Hepatocyte (in vitro differentiated cells): Measurements from ENCODE around the gene C8A. TPM values are rescaled to one million over a fixed set of nuclear protein-coding genes. Genes with fewer than 3 reads are reported as not detected.

Experiments
- DNase-seq: peaks from one replicate; pipeline ENCODE4 v3.0.0-alpha.2; 2016; ENCODE audit warnings: low spot score
- H2AFZ ChIP-seq: fragments of 200-600 bp; sonication (generic); 2 replicates; pipeline ENCODE4 v1.6.0; 2016; ENCODE audit warnings: antibody characterized with exemption, mild to moderate bottlenecking
- H3K27ac ChIP-seq: fragments of 200-600 bp; sonication (generic); 2 replicates; pipeline ENCODE4 v1.5.1; 2016; ENCODE audit warnings: mild to moderate bottlenecking
- H3K27me3 ChIP-seq: fragments of 200-600 bp; sonication (generic); 2 replicates; pipeline ENCODE4 v1.6.1; 2016
- H3K36me3 ChIP-seq: fragments of 200-600 bp; sonication (generic); replicated peaks from 2 replicates; pipeline ENCODE4 v1.5.1; 2016; ENCODE audit warnings: low read depth; ENCODE audit not compliant: insufficient read depth
- H3K4me1 ChIP-seq: fragments of 200-600 bp; sonication (generic); 2 replicates; pipeline ENCODE4 v1.5.1; 2016; ENCODE audit warnings: mild to moderate bottlenecking, moderate library complexity; ENCODE audit not compliant: insufficient read depth
- H3K4me2 ChIP-seq: fragments of 200-600 bp; sonication (generic); 2 replicates; pipeline ENCODE4 v1.6.0; 2016
- H3K4me3 ChIP-seq: fragments of 200-600 bp; sonication (generic); 2 replicates; pipeline ENCODE4 v1.5.1; 2016; ENCODE audit warnings: mild to moderate bottlenecking
- H3K79me2 ChIP-seq: fragments of 200-600 bp; sonication (generic); 2 replicates; pipeline ENCODE4 v1.6.0; 2017; ENCODE audit warnings: mild to moderate bottlenecking
- H3K9me2 ChIP-seq: fragments of 200-600 bp; sonication (generic); replicated peaks from 2 replicates; pipeline ENCODE4 v1.6.0; 2017; ENCODE audit warnings: mild to moderate bottlenecking; ENCODE audit not compliant: insufficient read depth
- H3K9me3 ChIP-seq: fragments of 200-600 bp; sonication (generic); 2 replicates; pipeline ENCODE4 v1.5.1; 2016; ENCODE audit warnings: low read depth, mild to moderate bottlenecking
- H4K20me1 ChIP-seq: fragments of 200-600 bp; sonication (generic); 2 replicates; pipeline ENCODE4 v1.6.0; 2016; ENCODE audit warnings: mild to moderate bottlenecking; ENCODE audit not compliant: insufficient read depth, poor library complexity, severe bottlenecking
- EZH2 ChIP-seq: fragments of 200-600 bp; sonication (generic); IDR thresholded peaks from 2 replicates; pipeline ENCODE4 v1.6.1; 2016; ENCODE audit warnings: antibody characterized with exemption, mild to moderate bottlenecking, borderline replicate concordance
- EZH2phosphoT487 ChIP-seq: fragments of 200-600 bp; sonication (generic); IDR thresholded peaks from one replicate; pipeline ENCODE4 v1.6.1; 2018; ENCODE audit warnings: antibody characterized with exemption, mild to moderate bottlenecking, low read depth, moderate library complexity; ENCODE audit not compliant: unreplicated experiment, severe bottlenecking
- WGBS: methylation state at CpG from one replicate; pipeline ENCODE4 v1.1.6; 2016; ENCODE audit warnings: low lambda C conversion rate; ENCODE audit errors: missing lambda C conversion rate; 5-methylcytosine and 5-hydroxymethylcytosine counted together
- polyA plus RNA-seq: library from polyadenylated mRNA; unstranded; fragments of >200 nt; fragmentation: Nextera tagmentation; extraction: Ambion mirVana; gene quantifications from 2 replicates; pipeline ENCODE4 v1.2.1, GENCODE V29; 2016
- total RNA-seq: library from RNA; depleted of rRNA; stranded (reverse); fragments of >200 nt; gene quantifications from 2 replicates; pipeline ENCODE4 v1.2.3, GENCODE V29; 2014
- TF ChIP-seq, protein P1 (sequence below): fragments of 200-600 bp; sonication (generic); IDR thresholded peaks from 2 replicates; pipeline ENCODE4 v1.5.1; 2016; ENCODE audit warnings: antibody characterized with exemption, mild to moderate bottlenecking; ENCODE audit not compliant: poor library complexity

The C8A gene
- total and polyA plus RNA-seq, 2 experiments from 2014 or later, result 6.1 to 8.2 TPM

- no peaks in the 10 kb centered on the region for H4K20me1 ChIP-seq
- no peaks in the 10 kb centered on the region for H3K79me2 ChIP-seq
- no peak for DNase-seq
- H3K4me2 ChIP-seq, result no peak overlapping the region
- TF ChIP-seq, protein P1, sequence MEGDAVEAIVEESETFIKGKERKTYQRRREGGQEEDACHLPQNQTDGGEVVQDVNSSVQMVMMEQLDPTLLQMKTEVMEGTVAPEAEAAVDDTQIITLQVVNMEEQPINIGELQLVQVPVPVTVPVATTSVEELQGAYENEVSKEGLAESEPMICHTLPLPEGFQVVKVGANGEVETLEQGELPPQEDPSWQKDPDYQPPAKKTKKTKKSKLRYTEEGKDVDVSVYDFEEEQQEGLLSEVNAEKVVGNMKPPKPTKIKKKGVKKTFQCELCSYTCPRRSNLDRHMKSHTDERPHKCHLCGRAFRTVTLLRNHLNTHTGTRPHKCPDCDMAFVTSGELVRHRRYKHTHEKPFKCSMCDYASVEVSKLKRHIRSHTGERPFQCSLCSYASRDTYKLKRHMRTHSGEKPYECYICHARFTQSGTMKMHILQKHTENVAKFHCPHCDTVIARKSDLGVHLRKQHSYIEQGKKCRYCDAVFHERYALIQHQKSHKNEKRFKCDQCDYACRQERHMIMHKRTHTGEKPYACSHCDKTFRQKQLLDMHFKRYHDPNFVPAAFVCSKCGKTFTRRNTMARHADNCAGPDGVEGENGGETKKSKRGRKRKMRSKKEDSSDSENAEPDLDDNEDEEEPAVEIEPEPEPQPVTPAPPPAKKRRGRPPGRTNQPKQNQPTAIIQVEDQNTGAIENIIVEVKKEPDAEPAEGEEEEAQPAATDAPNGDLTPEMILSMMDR, result no peak
- TF ChIP-seq EZH2phosphoT487 (no peak), EZH2 (no peak)
- H3K9me3 ChIP-seq, result no peaks in the 10 kb centered on the region
- H2AFZ ChIP-seq, result no peak overlapping the region
- 86% methylated on average over 2 of the region's 2 CpGs for WGBS
- H3K36me3 ChIP-seq, result no peaks in the 10 kb centered on the region
- H3K27me3 ChIP-seq, result no peaks in the 10 kb centered on the region
- H3K4me3 ChIP-seq, result no peak overlapping the region
- no peaks in the 10 kb centered on the region for H3K4me1 ChIP-seq
- no peak overlapping the region for H3K27ac ChIP-seq
- no peaks in the 10 kb centered on the region for H3K9me2 ChIP-seq
Measured at GRCh38 chr1:56933161-56933560, 78.6 kb downstream of the C8A start.

DNA sequence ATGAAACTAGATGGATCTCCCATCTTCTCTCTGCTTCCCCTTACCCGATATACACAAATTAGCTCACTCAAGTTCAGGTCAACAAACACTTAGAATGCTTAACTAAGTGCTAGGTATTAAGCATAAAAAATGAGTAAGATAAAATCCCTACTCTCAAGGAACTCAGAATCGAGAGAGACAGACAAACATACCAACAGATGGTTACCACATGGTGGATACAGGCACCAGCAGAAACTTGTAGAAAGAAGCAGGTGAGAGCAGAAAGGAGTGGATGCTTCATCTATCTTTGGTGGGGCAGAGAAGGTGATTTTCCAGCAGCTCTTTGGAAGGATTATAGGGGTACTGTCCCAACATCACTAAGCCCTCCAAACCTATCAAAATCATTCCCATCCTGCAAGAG, 79.0 kb downstream of the C8A start:
- H3K27ac ChIP-seq, result no peak overlapping the region
- no peak overlapping the region for H2AFZ ChIP-seq
- H3K27me3 ChIP-seq, result no peaks in the 10 kb centered on the region
- WGBS, result 52% methylated on average over 2 of the region's 2 CpGs
- DNase-seq, result no peak
- no peaks in the 10 kb centered on the region for H3K79me2 ChIP-seq
- no peaks in the 10 kb centered on the region for H4K20me1 ChIP-seq
- H3K9me3 ChIP-seq, result no peaks in the 10 kb centered on the region
- no peak overlapping the region for H3K4me2 ChIP-seq
- H3K4me3 ChIP-seq, result no peak overlapping the region
- no peaks in the 10 kb centered on the region for H3K9me2 ChIP-seq
- TF ChIP-seq EZH2phosphoT487 (no peak), EZH2 (no peak)
- TF ChIP-seq, protein P1, result no peak
- H3K4me1 ChIP-seq, result no peaks in the 10 kb centered on the region
- H3K36me3 ChIP-seq, result no peaks in the 10 kb centered on the region

- Histone ChIP-seq H3K9me2 (no peaks in the 10 kb centered on the region), H3K4me3 (no peak overlapping the region), H3K27me3 (no peaks in the 10 kb centered on the region), H3K27ac (no peak overlapping the region), H3K9me3 (no peaks in the 10 kb centered on the region), H3K4me2 (no peak overlapping the region), H4K20me1 (no peaks in the 10 kb centered on the region), H3K36me3 (no peaks in the 10 kb centered on the region), H3K79me2 (no peaks in the 10 kb centered on the region), H3K4me1 (no peaks in the 10 kb centered on the region), H2AFZ (no peak overlapping the region)
- no peak for DNase-seq
- 35% methylated on average over 1 of the region's 1 CpG for whole genome bisulfite sequencing
- TF ChIP-seq EZH2 (no peak), EZH2phosphoT487 (no peak)
- TF ChIP-seq, protein P1, result no peak
Measured at GRCh38 chr1:56934430-56935060, 79.9 kb downstream of the C8A start.
